Midbrain (tissue), 1 donor: Measurements from ENCODE around the gene RAB31.
A peak's percentile ranks its signal among the peaks of the same experiment; 100 is the strongest.

Experiments used
- DNase-seq: peaks from one replicate; lab custom pipeline; 2025; lab: John Stamatoyannopoulos, UW

The RAB31 gene

DNA sequence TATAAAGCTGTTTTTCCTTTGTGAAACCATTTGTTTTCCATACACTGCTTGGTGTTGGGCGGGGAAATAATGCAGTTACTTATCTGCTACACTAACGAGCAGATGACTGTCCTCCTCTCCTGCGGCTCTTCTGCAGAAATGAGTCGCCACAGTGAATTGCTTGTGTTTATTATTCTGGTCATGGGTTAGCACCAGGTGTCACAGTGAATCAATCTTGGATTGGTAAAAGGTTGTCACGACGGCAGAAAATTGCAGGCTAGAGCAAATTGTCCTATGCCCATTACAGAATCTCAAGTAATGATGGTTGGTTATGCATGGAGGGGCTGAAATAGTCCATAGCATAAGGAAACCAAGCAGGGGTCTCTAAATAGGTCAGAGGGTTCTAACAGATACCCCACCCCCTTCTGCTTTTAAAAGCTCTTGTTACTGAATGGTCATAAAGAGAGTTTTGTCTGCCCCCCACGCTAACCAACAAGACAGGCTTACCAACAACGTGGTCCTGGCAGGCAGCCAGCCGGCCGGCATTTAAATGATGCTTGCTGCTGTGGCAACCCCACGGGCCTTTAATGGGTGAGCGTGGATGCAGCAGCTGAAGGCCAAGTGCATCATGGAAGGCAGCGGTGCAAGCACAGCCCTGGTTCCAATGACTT is 29.5 kb downstream of the RAB31 start:
- peak; percentile 72 for DNase-seq

GRCh38 chr18:9738266-9738969 is 30.3 kb downstream of the RAB31 start:
- no peak for DNase-seq

GRCh38 chr18:9739516-9739915 is 31.4 kb downstream of the RAB31 start:
- DNase-seq: no peak

- no peak for DNase-seq
Measured at GRCh38 chr18:9740071-9740470, 32.0 kb downstream of the RAB31 start.

DNA sequence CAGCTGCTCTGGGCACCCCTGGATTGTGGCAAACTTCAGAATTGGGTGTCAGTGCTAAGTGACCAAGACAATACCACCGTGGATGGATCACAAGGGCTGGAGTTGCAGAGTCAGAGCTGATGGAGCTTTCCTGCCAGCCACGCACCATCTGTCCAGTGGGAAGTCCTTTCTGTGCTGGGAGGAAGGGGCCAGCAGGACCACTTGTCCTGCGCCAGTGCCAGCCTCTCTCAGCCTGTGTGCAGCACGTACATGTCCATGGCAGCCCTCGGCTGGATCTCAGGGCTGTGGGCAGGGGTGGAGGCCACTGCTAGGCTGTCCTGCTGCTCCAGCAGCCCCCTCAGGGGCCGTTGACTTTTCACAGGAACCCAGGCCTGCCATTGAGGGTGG is 33.3 kb downstream of the RAB31 start:
- DNase-seq: no peak

GRCh38 chr18:9741793-9742523 is 33.9 kb downstream of the RAB31 start:
- DNase-seq: peak; percentile 22

DNA sequence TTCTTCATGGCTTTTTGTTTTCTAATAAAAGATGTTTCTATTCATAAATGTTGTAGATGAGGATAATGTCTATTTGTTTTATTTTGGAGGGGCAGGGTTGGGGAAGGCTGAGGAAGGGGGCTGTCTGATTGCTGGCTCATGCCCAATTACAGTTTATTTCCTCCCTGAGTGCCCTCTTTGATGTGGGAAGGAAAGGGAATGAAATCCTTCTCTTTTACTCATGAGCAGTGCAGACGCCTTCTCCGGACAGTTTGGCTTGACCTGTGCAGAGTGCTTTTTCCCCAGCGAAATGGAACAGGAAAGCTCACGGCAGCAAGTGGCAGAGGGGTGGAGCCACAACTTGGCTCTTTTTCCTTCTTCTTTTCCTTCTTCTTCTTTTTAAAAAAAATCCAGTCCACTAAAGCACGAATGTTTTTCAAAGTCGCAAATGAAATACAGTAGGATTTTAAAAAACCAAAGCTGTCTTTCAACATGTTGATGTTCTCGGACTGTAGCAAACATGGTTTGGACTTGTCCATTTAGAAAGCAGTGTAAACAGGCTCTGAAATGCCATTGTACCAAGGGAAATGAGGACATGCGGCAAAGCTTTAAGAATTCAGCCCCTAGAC is 34.5 kb downstream of the RAB31 start:
- DNase-seq: peak; percentile 72

- no peak for DNase-seq
Measured at GRCh38 chr18:9743200-9744016, 35.3 kb downstream of the RAB31 start.

- no peak for DNase-seq
Measured at GRCh38 chr18:9746958-9747357, 38.9 kb downstream of the RAB31 start.

- no peak for DNase-seq
Measured at GRCh38 chr18:9749611-9750010, 41.5 kb downstream of the RAB31 start.

- DNase-seq: no peak
Measured at GRCh38 chr18:9750112-9750511, 42.0 kb downstream of the RAB31 start.

DNA sequence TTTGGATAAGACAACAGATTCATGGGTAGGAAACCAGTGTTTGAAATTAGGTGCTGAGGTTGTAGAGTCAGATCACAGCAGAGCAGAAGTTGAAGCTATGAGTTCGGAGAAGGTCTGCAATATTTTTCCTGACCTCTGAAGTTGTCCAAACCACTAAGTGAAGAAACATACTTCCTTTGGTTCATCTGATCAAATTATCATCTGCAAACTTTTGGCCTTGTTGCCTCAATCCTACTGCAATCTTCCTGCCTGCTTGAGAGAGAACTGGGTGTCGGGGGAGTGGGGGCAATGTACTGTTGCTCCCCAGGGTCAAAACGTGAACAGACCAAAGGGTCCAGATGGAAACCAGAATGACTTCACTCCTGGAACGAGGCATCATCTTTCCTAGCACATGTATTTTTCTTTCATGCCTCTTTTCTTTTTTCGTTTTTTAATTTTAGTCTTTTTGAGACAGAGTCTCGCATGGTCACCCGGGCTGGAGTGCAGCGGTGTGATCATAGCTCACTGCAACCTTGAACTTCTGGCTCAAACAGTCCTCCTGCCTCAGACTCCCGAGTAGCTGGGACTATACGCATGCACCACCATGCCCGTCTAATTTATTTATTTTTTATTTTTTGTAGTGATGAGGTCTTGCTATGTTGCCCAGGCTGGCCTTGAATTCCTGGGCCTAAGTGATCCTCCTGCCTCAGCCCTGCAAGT is 42.7 kb downstream of the RAB31 start:
- no peak for DNase-seq

DNA sequence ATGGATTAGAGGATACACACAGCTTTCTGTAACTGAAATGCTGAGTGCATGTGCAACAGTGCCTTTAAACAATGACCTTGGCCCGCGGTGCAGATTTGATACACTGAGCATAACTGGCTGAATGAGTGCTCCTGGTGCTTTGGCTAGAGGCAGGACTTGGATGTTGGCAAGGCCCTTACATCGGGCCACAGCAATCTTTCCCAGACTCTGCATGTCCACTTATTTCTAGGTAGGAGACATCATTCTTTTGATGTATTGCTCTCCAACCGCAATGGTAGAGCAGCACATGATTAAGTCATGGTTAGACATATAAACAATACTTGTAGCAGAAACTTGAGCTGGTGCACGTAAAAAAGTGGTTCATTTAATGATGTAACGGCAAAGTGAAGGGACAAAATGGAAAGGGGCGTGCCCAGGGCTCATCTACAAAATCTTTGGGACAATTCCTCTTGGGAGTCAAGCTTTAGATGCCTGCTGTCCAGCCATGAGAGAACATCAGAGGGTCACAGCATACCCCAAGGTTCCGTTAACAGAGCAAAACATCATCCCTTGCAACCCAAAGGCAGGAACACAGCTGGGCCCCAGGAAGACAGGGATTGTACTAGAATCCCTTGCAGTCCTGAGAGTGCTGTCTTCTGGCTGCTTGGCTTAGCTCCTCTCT is 43.4 kb downstream of the RAB31 start:
- DNase-seq: no peak

GRCh38 chr18:9753846-9754245 is 45.7 kb downstream of the RAB31 start:
- no peak for DNase-seq

- DNase-seq: no peak
Measured at GRCh38 chr18:9755110-9755509, 47.0 kb downstream of the RAB31 start.

GRCh38 chr18:9755615-9756014 is 47.5 kb downstream of the RAB31 start:
- DNase-seq: no peak

- no peak for DNase-seq
Measured at GRCh38 chr18:9756271-9756932, 48.3 kb downstream of the RAB31 start.

- no peak for DNase-seq
Measured at GRCh38 chr18:9756933-9757470, 48.9 kb downstream of the RAB31 start.

DNA sequence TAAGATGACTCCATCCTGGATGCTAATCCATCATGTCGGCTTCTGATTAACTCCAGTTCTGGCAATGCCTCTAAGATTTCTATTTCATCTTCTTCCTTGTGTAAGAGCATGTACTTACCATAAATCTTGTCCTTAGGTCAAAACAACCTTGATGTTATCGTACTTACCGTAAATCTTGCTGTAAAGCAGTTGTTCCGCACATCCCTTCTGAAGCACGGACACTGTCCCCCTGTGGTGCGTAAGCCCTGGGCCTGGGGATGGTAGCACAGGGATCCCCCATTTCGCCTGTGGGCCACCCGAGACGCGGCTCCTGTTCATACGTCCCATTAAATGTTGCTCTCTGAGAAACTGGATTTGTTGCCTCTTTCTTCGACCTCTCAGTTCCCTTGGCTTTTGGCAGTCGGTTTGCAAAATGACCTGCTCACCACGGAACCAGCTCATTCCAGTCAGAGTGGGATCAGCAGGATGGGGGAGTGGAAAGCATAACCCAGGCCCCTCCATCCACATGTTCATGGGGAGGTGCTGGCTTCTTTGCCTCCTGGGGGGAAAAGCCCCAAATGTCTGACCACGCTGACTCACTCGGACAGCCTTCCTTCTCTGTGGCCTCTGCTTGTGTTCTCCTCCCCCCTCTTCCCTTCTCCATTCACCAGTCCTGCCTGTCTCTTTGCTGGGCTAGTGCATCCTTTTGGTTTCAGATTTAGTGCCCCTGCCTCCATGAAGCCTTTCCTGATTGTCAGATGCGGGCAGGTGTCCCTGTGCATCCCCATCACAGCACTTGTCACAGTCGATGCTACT is 49.9 kb downstream of the RAB31 start:
- no peak for DNase-seq
